T-helper 1 cell (primary cell): Measurements from ENCODE around the gene SCRT2.
"Not testable (repeated sequence)": the region's sequence is repeated elsewhere in the genome, so short reads cannot be mapped to it uniquely, and the experiment has no call there.

Experiments
- DNase-seq, 5 donors: peaks; one replicate each; pipeline ENCODE4 v3.0.0-alpha.2; 2012 to 2020

The SCRT2 gene

DNA sequence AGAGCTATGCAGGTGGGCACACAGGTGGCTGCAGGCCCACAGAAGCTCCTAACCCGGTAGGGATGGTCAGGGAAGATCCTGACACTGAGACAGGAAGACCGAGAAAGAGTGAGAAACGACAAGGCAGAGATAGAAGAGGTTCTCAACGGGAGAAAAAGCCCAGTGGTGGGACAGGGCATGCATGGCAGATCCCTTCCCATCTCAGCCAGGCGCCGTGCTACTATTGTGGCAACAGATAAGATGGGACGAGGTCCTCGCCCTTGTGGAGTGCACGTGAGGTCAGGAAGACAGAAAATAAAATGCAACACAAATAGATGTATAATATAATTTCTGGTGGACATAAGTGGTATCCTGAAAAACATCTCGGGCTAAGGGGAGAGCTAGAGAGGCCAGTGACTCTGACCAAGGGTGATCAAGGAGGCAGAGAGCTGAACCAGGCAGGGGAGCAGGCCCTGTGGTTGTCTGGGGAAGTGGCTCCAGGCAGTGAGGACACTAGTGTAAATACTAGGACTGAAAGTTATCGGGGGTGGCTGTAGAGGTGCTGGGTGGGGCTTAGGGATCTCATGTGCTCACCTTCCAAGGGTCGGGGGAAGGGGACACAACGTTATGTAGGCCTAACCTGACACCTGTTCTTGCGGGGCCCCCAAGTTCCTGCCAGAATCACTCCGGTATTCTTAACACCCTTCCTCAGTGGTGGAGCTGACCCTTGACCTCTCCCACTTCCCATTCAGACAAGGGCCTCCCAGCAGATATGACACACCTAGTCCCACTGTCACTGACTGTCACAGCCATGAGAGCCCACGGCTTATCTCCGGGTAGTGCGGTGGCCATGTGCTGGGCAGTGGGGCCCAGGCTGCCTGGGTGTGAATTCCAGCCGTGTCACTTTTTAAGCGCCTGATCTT lies 23.6 kb downstream of the SCRT2 start:
- no peak for DNase-seq

DNA sequence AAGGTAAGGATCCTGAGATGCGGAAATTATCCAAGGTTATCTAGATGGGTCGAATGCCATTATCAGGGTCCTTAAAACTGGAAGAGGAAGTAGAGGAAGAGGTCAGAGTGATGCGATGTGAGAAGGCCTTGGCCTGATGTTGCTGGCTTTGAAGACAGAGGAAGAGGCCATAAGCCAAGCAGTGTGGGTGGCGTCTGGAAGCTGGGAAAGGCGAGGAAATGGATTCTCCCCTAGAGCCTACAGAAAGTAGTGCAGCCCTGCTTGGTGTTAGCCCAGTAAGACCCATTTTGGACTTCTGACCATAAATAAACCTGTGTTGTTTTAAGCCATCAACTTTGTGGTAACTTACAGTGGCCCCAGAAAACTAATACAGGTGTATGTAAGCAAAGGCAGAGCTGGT lies 24.6 kb downstream of the SCRT2 start:
- no peak for DNase-seq

DNA sequence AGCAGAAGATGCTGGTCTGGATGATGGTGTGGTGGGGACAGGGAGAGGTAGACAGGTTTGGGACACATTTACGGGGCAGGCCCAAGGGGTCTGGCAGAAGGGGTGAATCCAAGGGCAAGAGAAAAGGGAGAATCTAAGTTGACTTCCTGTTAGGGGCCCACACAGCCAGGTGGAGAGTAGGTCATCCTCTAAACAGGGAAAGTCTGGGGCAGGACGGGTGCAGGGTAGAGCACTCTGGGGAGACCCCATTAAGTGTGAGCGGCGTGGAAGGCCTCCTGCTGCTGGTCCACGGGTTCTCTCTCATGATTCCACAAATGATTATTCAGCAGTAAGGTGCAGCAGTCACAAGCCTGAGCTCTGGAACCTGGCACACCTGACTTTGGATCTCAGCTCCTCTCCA lies 25.3 kb downstream of the SCRT2 start:
- DNase-seq = no peak

DNA sequence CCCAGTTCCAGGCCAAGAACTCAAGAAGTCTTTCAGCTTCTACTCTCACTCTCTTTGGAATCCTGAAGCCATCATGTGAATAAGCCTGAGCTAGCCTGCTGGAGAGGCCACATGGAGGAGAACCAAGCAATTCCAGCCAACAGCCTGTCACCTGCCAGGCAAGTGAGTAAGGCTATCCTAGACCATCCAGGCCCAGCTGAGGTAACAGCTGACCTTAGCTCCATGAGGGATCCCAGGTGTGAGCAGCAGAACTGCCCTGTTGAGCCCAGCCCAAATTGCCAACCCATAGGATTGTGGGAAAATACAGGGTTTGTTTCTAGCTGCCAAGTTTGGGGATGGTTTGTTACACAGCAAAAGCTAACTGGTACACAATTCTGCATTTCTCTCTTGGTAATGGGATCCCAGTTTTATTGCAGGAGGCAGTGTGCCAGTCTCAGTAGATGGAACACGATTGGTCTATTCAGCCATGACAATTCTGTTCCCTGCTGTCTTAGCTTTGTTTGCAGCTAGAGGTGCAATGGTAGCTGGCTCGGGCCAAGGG lies 28.1 kb downstream of the SCRT2 start:
- no peak for DNase-seq

DNA sequence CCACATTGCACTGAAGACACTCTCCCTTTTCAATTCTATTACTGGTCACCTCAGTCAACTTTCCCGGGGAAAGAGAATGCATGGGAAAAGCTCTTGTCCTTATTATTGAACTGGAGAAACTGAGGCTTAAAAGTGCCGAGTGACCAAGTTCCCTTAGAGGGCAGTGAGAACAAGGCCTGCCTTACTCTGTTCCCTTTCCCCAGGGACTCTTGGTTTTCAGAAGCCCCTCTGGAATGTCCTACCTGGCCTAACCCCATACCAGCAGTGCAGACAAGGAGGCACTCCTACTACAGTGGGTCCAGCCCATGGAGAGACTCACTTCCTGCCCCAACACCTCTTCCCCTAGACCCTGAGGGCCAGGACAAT lies 28.8 kb downstream of the SCRT2 start:
- DNase-seq = no peak

DNA sequence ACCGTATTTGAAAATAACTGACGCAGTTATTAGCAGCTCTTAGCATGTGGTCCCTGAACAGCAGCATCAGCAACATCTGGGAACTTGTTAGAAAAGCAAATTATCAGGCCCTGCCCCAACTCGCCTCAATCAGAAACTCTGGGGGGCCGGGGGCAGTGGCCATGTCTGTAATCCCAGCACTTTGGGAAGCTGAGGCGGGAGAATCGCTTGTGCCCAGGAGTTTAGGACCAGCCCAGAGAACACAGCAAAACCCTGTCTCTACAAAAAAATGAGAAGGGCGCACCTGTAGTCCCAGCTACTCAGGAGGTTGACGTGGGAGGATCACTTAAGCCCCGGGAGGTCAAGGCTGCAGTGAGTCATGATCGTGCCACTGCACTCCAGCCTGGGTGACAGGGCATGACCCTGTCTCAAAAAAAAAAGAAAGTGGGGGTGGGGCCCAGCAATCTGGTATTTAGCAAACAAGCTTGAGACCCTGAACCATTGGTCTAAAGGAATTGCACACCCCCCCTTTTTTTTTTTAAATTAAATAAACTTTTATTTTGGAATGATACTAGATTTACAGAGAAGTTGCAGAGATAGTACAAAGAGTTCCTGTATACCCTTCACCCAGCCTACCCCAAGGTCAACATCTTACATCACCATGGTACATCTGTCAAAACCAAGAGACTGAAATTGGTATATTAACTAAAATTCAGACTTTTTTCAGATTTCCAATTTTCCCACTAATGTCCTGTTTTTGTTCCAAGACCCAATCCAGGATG lies 29.3 kb downstream of the SCRT2 start:
- no peak for DNase-seq

DNA sequence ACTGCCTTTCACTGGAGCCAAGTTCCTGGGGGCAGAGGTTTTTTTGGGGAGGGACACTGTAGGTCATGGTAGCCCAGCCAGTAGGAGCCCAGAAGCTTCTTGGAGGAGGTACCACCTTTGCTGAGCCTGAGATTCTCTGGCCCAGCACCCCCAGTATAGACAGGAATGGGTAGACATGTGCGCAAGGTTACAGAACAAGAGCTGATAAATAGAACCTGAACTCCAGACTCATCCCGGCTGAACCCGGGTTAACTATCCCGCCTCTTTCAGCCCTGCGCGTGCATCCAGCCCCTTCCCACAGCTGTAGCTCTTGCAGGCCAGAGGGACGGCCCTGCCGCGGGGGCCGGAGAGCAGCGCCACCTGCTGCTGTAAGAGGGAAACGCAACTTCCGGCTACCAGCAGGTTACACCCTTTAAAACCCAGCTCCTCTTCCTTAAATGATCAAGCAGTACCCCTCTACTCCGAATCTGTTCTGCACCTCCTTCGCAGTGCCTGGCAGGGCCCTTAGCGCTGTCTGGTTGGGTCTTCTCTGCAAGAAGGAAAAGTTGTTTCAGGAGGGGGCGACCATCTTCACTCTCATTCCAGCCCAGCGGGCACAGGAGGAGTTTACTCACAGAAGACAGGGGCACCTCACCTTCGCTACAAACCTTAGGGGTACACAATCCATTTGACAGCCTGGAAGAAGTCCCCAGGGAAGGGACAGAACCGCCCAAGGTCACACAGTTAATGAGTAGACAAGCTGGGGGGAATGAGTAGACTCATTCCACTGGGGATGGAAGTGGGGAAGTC lies 30.1 kb downstream of the SCRT2 start:
- DNase-seq = peak; percentile 23 to 72 (median 40)

DNA sequence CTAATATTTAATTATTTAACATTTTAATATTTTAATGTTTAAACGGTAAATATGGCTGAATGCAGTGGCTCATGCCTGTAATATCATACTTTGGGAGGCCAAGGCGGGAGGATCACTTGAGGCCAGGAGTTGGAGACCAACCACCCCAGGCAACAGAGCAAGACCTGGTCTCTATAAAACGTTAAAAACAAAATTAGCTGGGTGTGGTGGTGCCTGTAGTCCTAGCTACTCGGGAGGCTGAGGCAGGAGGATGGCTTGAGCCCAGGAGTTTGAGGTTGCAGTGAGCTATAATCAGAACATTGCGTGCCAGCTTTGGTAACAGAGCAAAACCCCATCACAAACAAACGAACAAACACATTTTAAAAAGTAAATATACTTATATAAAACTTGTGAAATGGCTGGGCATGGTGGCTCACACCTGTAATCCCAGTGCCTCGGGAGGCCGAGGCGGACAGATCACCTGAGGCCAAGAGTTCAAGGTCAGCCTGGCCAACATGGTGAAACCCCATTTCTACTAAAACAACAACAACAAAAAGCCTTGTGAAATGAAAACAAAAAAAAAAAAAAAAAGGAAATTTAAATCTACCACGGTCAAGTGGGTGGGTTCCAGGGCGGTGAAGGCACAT lies 30.8 kb downstream of the SCRT2 start:
- DNase-seq = no peak

DNA sequence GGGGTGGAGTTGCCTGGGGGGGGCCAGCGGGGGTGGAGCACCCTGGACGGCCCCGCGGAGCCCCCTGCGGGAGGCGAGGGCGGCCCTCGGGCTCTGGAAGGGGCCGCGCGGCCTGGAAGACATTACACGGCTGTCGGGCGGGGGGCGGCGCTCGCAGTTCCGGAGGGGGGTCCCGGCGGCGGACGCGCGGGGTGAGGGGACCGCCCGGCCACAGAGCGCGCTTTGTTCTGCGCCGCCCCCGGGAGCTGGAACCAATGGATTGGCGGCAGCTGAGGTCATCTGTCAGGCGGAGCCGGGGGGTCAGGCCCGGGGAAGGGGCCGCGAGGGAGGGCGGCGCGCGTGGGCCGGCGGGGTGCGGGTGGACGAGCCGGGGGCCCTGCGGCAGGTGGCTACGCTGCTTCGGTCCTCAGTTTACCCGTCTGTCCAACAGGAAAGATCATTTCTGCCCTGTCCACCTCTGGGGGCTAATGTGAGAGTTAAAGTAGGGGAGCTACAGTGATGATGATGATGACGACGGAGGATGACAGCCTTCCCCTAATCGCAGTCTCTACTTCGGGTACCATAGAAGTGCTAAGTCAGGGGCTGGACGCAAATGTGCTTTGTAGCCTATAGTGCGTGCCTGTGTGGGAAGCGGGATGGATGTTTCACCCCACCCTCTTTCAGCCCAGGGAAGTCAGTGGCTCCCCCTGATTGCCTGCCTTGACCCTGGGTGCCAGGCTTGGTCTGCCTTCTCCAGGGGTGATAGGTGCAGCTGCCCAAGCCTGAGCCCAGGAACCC lies 33.0 kb downstream of the SCRT2 start:
- DNase-seq = no peak

DNA sequence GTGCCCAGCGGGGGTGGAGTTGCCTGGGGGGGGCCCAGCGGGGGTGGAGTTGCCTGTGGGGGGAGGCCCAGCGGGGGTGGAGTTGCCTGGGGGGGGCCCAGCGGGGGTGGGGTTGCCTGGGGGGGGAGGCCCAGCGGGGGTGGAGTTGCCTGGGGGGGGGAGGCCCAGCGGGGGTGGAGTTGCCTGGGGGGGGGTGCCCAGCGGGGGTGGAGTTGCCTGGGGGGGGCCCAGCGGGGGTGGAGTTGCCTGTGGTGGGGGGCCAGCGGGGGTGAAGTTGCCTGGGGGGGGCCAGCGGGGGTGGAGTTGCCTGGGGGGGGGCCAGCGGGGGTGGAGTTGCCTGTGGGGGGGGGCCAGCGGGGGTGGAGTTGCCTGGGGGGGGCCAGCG lies 33.6 kb downstream of the SCRT2 start:
- not testable (repeated sequence) for DNase-seq

DNA sequence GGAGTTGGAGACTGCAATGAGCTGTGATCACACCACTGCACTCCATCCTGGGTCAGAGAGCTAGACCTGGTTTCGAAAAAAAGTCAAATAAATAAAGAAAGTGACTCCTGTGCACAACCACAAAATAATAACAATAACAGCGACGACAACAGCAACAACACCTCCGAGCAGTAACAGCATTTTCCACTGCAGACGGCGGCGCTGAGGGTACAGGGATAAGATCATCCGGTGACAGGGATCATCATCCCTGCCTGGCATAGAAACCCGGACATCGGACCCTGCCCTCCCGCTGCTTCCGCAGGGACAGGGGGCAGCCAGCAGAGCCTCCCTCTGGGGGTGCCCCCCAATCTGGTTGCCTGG lies 34.1 kb downstream of the SCRT2 start:
- DNase-seq = peak in 1 of 5 donors; percentile 7

DNA sequence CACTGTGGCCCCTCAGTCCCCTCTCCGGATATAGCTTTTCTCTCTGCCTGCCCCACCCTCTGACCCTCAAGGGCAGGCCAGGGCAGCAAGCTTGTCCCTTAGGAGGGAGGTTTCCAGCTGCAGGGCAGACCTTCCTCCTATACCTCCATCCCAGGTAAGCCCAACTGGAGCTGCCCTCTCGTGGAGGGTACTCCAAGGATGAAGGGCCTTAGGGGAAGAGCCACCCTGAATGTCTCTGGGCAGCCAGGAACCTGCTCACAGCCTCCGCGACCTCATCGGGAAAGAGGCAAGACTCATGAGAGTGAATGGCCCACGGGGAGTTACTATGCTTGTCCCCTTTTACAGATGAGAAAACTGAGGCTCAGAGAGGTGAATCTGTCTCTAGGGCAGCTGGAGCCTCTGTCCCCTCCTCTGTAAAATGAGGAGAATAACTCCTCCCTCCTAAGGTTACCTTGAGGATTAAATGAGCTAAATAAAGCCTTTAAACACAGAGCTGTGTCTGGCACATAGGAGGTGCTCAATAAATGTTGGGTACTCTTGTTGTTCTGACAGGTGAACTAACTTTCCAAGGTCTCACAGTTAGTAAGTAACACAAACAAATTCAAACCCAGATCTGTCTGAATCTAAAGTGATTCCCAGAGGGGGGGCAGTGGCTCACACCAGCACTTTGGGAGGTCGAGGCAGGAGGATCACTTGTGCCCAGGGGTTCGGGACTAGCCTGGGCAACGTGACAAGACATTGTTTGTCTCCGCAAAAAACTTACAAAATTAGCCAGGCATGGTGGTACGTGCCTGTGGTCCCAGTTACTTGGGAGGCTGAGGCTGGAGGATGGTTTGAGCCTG lies 34.7 kb downstream of the SCRT2 start:
- no peak for DNase-seq

DNA sequence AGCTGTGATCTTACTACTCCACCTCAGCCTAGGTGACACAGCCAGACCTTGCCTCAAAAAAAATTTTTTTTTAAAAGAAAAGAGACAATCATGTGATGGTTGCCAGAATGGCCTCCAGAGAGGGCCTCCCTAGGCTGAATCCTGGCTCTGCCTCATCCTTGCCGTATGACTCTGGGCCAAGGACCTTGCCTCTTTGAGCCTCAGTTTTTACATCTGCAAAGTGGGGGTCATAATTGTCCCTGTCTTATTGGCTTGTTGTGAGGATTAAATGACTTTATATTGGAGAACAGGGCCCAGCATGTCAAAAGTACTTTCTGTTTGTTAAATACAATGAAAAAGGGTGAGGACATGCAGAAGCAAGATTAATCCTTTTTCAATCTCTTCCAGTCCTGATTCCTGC lies 37.0 kb downstream of the SCRT2 start:
- DNase-seq = no peak

DNA sequence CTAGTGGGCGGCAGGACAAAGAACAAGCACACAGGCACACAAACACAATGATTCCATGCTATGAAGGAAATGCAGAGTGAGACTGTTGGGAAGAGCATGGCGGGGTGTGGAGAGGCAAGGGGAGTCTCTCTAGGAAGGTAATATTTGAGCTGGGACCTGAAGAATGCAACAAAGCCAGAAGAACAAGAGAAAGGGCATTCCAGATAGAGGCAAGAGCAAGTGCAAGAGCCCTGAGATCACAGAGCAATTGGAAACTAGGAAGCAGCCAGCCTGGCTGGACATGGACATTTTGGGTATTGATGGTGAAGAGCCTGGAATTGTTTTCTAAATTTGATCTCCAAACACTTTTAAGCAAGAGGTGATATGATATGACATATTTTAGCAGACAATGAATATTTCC lies 38.0 kb downstream of the SCRT2 start:
- no peak for DNase-seq

DNA sequence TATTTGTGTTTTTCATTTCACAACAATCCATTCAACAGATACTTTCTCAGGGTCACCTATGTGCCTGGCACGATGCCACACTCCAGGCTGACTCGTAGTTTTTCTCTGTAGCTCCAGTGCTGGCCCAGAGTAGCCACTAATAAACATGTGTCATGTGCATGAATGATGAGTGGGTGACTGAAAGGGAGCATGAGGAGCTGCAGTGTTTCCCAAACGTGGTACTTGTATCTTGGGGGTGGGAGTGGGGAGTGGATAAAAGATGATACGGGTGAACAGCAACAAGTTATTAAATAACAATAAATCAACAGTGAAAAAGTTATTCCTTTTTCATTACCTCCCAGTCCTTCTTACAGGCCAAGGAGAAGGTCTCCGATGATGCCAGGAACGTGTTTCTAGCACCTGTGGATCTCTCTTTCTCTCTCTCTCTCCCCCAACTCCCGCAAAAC lies 39.7 kb downstream of the SCRT2 start:
- no peak for DNase-seq

DNA sequence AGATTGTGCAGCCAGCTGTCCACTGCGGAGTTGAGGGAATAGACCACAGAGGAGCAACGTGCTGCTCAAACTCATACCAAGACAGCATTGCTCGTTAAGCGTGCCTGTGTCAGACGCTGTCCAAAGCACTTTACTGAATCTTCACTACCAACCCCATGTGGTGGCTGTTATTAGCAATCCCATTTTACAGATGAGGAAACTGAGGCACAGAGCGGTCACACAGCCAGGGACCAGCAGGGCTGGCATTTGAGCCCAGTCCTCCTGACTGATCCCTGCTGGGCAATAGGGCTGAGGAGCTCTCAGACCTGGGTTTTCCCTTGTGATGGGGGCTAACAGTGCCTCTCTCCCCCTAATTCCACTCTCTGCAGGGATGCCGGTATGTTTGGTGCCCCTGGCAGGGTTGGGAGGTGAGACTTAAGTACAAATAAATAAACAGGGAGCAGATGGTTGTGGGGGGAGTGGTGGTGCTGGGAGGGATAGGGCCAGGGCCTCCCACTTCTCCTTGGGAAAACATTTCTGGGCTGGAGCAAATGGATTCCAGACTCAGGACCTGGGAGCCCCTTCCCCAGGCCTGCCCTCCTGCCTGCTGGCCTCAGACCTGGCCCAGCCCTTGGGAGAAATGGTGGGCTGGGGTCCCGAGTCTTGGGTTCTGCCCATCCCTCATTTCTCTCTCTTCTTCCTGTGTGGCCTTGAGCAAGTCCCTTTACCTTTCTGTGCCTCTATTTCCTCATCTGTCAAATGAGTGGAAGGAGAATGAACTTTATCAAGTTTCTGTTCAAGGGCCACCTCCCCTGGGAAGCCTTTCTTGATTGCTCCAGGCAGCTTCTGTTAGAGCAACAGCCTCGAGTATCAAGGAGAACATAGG lies 40.3 kb downstream of the SCRT2 start:
- DNase-seq = no peak

DNA sequence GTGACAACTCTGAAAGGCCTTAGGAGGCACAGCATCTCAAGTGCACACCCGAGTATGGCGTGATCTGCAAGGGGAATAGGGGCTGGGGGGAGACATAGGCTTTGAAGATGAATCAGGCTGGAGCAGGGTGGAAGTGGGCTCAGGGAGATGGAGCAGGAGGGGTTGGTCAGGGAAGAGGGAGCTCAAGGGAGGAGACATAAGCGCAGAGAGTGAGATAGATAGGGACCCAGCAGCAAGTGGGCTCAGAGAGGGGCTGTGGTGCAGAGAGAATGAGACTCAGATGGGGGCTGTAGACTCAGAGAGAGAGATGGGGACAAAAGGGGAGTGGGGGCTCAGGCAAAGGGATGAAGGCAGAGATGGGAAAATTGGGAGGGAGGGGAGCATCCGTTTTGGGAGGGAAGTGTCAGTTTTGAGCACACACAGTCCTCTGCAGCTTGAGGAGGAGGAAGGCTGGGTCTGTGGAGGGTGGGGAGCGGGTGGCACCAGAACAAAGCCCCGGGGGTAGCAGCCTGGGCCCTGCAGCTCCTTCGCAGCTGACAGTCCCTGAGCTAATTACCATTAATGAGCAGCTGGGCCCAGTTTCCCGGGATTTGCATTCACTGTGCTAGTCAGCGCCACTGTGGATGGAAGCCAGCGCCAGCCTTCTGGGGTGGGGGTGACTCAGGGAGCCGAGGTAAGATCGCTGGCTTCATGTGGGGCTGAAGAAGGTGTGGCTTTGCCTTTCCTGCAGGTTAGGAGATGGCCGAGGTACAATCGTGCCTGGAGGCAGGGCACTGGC lies 41.3 kb downstream of the SCRT2 start:
- DNase-seq = no peak

DNA sequence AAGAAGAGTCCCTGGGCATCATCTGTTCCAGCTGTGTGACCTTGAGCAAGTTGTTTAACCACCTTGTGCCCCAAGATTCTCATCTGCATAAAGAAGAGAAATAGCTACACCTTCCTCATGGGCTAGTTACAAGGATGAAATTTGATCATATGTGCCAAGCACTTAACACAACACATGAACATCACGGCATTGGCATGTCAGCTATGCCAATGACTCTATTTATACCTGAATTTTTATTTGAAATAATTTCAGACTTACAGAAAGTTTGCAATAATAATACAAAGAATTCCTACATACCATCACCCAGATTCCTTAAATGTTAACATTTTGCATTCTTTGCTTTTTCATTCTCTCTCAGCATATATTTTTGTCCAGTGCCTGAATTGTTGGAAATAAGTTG lies 44.5 kb downstream of the SCRT2 start:
- DNase-seq = no peak

DNA sequence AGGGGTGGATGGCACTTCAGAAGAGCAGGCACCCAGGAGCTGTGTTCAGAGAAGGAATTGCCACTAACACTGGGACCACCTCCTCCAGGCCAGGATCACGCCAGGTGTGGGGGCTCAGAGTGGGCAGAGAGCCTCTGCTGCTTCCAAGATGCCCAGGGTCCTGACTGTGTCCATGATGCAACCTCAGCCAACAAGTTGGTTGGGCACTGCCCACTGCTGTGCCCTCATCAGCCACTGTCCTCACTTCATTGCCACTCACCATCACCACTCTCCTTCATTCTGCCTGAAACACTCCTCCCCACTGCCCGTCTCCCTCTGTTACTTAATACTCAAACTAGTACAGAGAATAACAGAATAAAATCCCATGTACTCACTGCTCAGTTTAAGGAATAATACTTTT lies 49.0 kb downstream of the SCRT2 start:
- no peak for DNase-seq
